Hematopoietic multipotent progenitor cell treated with erythropoietin and hydrocortisone succinate and interleukin-3 and kit ligand, for 15 days (in vitro differentiated cells): Measurements from ENCODE around the gene C19orf67.

Experiments
- DNase-seq: peaks from one replicate; pipeline ENCODE4 v3.0.0-alpha.2; 2015; ENCODE audit warnings: low spot score

The C19orf67 gene

GRCh38 chr19:14081797-14082674 lies 3.5 kb downstream of the C19orf67 start:
- no peak for DNase-seq

GRCh38 chr19:14080887-14081796 lies 4.4 kb downstream of the C19orf67 start:
- DNase-seq = peak; percentile 100

GRCh38 chr19:14078411-14078810 lies 7.2 kb downstream of the C19orf67 start:
- DNase-seq = no peak

DNA sequence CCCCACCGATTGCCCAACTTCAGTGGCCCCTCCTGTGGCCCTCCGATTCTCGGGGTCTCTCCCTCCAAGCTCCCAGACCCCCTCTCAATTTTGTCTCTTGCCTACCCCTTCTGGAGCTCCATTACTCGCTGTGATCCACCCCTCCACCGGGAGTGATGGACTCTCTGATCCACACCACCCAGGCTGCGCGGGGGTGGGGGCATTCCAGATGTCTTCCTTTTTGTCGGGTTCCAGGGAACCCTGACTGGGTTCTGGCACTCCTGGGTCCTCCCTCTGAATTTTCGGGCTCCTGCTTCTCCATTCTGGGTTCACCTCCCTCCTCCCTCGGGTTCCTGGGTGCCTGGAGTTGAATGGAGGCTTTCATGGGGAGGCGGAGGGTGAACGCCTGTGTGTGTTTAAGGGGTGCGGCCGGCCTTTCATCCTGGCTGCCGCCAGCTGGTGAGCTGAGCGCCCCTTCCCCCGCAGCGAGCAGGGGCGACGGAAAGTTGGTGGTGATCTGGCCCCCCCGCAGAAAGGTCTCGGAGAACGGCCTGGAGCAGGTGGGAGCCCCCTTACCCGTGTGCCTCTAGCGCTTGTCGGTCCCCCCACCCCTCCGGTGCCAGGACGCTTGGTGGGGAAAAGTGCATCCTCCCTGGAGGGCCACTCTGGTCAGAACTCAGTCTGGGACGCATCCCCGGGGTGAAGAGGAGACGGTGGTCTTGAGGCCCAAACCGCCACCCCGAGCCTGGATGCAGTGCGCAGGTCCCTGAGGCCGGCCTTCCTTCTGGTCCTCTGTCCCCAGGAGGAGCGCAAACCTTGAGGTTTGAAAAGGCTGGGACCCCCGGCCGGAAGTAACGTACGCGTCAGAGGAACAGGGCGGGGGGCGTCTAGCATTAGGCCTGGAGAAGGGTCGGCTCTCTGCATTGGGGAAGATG lies 11.4 kb downstream of the C19orf67 start:
- peak; percentile 25 for DNase-seq

DNA sequence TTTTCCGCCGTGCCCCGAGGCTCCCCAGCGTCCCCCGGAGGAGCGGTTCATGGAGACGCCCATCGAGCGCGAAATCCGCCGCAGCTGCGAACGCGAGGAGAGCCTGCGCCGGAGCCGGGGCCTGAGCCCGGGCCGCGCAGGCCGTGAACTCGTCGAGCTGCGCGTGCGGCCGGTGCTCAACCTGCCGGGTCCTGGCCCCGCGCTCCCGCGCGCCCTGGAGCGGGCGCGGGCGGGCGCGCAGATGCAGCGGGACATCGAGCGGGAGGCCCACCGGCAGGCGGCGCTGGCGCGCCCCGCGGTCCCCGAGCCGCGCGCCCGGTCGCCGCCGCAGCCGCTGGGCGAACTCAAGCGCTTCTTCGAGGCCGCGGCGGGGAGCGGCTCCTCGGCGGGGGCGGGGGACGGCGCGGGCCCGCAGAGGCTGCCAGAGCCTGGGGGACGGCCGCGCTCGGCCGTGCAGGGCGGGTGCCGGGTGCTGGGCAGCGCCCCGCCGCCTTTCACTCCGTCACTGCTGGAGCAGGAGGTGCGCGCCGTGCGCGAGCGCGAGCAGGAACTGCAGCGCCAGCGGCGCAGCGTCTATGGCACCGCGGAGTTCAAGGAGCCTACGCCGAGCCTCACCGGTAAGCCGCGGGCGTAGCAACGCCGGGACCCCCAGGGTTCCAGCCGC lies 12.2 kb downstream of the C19orf67 start:
- DNase-seq = peak; percentile 79

DNA sequence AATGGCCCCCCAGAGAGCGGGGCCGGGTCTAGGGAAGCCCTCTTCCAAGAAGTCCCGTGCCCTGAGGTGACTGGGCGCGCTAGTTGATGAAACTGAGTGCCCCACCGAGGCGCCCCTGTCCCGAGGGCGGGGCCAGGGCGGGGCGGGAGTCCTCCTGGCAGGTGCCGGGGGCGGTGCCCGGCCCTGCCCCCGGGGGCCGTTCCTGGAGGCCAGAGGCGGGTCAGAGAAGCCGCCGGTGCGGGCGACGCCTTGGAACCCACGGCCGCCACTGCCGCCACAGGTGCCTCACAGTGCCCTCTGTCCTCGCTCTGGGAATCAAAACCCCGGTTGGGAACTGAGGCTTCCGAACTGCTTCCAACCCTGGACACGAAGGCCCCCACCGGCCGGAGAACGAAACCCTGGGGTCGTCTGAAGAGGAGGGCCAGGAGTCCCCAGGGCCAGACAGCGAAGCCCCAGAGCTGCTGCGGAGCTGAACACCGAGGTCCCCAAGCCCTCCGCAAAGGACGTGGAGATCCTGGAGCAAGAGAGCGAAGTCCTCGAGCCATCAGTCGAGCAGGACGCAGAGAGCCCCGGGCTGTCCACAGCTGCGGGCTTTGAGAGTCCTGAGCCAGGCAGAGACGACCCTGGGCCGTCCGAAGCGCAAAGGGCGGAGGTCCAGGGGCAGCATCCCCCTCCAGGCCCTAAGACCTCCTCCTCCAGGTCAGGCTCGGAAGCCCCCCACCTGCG lies 12.9 kb downstream of the C19orf67 start, which contains the start of gene MISP3:
MISP3 (plus strand) TSS at position 252 of the 726 bp plus-strand sequence. CDS start 524 bp downstream, outside the sequence.
- no peak for DNase-seq

GRCh38 chr19:14070268-14071050 lies 15.1 kb downstream of the C19orf67 start:
- no peak for DNase-seq

GRCh38 chr19:14066134-14066533 lies 19.4 kb downstream of the C19orf67 start:
- DNase-seq = no peak

DNA sequence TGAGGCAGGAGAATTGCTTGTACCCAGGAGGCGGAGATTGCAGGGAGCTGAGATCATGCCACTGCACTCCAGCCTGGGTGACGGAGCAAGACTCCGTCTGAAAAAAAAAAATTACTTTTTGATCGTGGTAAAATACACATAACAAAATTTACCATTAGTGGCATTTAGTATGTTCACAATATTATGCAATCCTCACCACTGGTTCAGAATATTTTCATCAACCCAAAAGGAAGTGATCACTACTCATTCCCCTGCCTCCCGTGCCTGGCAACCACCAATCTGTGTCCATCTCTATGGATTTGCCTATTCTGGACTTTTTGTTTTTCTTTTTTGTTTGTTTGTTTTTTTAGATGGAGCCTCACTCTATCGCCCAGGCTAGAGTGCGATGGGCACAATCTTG lies 22.5 kb downstream of the C19orf67 start:
- DNase-seq = no peak

- no peak for DNase-seq
These were observed 23.1 kb downstream of the C19orf67 start for GRCh38 chr19:14062558-14062855.

DNA sequence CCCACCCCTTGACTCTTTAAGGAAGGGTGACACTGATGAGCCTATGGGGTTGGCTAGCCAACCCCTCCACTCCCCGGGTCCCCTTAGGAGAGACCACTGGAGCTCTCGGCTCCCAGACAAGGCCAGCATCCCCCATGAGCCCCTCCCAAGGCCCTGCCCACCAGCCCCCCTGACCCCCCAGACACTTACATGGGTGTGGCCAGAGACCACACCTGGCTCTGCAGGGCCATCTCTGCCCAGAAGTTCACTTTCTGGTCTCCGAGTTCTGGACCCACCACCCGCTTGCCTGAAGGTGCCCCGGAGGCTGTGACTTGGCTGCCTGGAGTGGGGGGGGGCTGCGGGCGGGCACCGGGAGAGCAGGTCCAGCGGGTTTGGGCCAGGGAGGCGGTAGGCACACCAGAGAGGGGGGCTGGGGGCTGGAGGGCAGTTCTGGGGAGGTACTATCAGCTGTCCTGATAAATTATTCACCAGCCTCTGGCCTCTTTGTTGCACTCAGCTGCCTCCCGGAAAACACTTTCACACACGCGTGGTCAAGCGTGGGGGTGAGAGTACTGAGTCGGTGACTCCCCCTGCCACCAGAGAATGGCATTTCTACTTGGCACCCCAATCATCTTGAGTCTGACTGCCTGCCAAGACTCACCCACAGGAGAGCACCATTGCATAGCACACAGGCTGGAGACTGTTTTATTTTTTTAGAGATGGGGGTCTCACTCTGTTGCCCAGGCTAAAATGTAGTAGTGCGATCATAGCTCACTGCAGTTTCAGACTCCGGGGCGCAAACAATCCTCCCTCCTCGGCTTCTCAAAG lies 23.6 kb downstream of the C19orf67 start, which contains the start of gene PALM3:
PALM3 (minus strand) TSS at position 326 of the 807 bp plus-strand sequence; CDS start at position 230, 96 bp downstream.
- no peak for DNase-seq

GRCh38 chr19:14061081-14061749 lies 24.4 kb downstream of the C19orf67 start:
- no peak for DNase-seq

DNA sequence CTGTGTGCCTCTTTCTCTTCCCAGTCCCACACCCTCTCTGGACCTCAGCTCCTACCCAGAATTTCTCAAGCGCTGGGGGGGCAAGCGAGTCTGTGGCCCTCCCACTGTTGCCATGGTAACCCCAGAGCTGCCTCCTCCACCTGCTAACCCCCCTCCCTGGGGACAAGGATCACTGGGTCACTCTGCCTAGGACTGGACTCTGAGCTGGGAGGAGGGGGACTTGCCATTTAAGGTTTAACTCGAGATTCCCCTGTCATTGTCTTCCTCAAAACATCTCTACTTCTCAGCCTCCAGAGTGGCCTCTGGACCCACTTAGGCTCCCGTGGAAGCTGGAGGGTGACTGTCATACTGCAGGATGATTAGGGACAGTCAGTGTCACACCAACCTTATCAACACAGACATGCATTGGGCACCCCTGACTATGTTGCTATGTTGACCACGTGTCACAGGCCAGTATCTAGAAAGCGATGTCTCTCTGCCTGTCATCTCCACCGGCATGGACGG lies 25.9 kb downstream of the C19orf67 start:
- peak; percentile 47 for DNase-seq

DNA sequence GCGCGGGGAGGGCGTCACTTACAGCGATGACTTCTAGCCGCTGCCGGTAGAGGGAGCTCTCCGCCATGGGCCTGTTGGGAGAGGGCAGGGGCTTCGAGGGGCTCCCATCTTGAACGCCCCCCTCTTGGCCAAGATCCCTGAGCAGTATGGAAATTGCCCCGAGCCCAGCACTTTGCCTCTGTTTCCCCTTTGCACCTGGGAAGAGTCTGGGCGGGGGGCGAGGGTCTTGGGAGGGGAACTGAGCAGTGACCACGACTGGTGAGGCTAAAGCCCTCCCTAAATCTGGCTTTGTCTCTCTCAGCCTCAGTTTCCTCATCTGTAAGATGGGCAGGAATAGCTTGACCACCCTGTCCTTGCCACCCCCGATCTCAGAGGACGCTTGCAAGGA lies 26.5 kb downstream of the C19orf67 start:
- peak; percentile 26 for DNase-seq

- no peak for DNase-seq
These were observed 27.1 kb downstream of the C19orf67 start for GRCh38 chr19:14058182-14059092.

- no peak for DNase-seq
These were observed 28.7 kb downstream of the C19orf67 start for GRCh38 chr19:14056741-14057356.
